GM10248 (cell line): Measurements from ENCODE around the gene ZNF33B.
"Not testable (repeated sequence)": the region's sequence is repeated elsewhere in the genome, so short reads cannot be mapped to it uniquely, and the experiment has no call there.

ENCODE experiments used
- CTCF ChIA-PET: fragments of 300-600 bp; sonication (Branson Sonifier 250); formaldehyde crosslinking; extraction: SDS; loops from one replicate; lab custom pipeline; 2021; ENCODE audit warnings: antibody characterized with exemption; lab: Yijun Ruan, JAX
- POLR2A ChIA-PET: fragments of 350-650 bp; sonication (Branson Sonifier 250); formaldehyde crosslinking; extraction: SDS; loops from one replicate; lab custom pipeline; 2020; ENCODE audit warnings: antibody characterized with exemption; lab: Yijun Ruan, JAX
- DNase-seq: peaks from one replicate; pipeline ENCODE4 v3.0.0; 2012; ENCODE audit errors: extremely low spot score
- CTCF ChIP-seq: IDR thresholded peaks from 2 replicates; pipeline ENCODE4 v1.5.1; 2012; ENCODE audit warnings: mild to moderate bottlenecking, low read depth; ENCODE audit errors: extremely low read depth, missing control alignments, control extremely low read depth

Gene ZNF33B

GRCh38 chr10:42638055-42638820, at the start of gene ZNF33B:
Gene ZNF33B (minus strand): TSS chr10:42638570. CDS start chr10:42636928, 1,642 bp downstream.
- ChIA-PET CTCF (no interaction called here), POLR2A (no interaction called here)
- no peak for TF ChIP-seq CTCF
- peak; percentile 92 for DNase-seq

- no peak for TF ChIP-seq CTCF
- no peak for DNase-seq
- ChIA-PET POLR2A (no interaction called here), CTCF (interaction anchor here (2.0 kb wide), 1 partner anchor 11 kb away, joined by 5 read pairs; no protein-coding TSS in a partner anchor)
These were observed 46.1 kb upstream of the ZNF33B start for GRCh38 chr10:42684517-42684916.

- ChIA-PET CTCF (no interaction called here), POLR2A (no interaction called here)
- TF ChIP-seq CTCF = no peak
- no peak for DNase-seq
These were observed 41.9 kb upstream of the ZNF33B start for GRCh38 chr10:42680267-42680666.

GRCh38 chr10:42665181-42665979, 27.0 kb upstream of the ZNF33B start:
- POLR2A ChIA-PET, CTCF ChIA-PET, DNase-seq: not testable (repeated sequence)

- ChIA-PET CTCF (no interaction called here), POLR2A (no interaction called here)
- DNase-seq = no peak
- no peak for TF ChIP-seq CTCF
These were observed 16.0 kb upstream of the ZNF33B start for GRCh38 chr10:42654419-42654818.

GRCh38 chr10:42652858-42653257, 14.5 kb upstream of the ZNF33B start:
- no peak for TF ChIP-seq CTCF
- POLR2A ChIA-PET = no interaction called here
- CTCF ChIA-PET = no interaction called here
- no peak for DNase-seq

- CTCF ChIA-PET = no interaction called here
- no peak for TF ChIP-seq CTCF
- POLR2A ChIA-PET = no interaction called here
- no peak for DNase-seq
These were observed 12.0 kb upstream of the ZNF33B start for GRCh38 chr10:42650374-42650773.
